RWPE1 (cell line): Measurements from ENCODE around the gene GATB.

Source experiments
- CTCF ChIA-PET: fragments of 350-600 bp; sonication (Branson Sonifier 250); formaldehyde crosslinking; extraction: SDS; loops from one replicate; lab custom pipeline; 2021; lab: Yijun Ruan, JAX
- POLR2A ChIA-PET: fragments of 400-600 bp; formaldehyde crosslinking; extraction: SDS; loops from one replicate; lab custom pipeline; 2020; ENCODE audit warnings: antibody characterized with exemption; ENCODE audit not compliant: low non-redundant PET; lab: Yijun Ruan, JAX
- DNase-seq: peaks from one replicate; pipeline ENCODE4 v3.0.0; 2012; ENCODE audit warnings: low spot score
- H3K27ac ChIP-seq: fragments of 450-650 bp; 2 replicates; pipeline ENCODE4 v1.5.1; 2017
- TF ChIP-seq, protein P1 (sequence below): fragments of 450-650 bp; conservative IDR thresholded peaks from 2 replicates; pipeline ENCODE4 v1.5.1; 2017; ENCODE audit warnings: low read depth, mild to moderate bottlenecking

Gene GATB

DNA sequence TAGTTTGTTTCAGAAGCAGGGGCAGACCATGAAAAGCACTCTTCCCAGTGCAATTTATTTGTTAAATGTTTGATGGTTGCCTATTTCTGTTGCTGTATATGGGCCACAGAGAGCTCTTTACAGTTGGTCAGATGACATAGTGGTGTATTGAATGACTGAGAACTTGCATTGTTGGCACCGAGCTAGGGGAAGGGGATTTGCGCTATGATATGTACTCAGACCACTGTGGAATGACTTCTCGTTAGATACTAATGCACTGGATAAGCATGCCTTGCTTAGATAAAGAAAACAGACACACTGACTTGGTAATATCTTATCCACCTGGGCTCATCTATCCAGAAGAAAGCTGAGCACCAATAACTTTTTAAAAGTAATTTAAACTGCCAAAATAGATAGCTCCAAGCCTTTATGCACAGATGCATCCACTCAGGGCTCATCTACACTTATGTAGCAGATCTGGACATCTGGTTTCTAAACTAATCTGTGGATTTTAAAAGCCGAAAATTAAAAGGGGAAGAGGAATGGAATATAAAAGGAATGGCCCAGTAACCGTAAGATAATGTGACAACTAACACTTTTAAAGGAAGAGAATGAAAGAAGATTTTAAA lies 132.7 kb downstream of the GATB start:
- no peak overlapping the region for H3K27ac ChIP-seq
- ChIA-PET CTCF (no interaction called here), POLR2A (no interaction called here)
- no peak for DNase-seq
- TF ChIP-seq, protein P1, sequence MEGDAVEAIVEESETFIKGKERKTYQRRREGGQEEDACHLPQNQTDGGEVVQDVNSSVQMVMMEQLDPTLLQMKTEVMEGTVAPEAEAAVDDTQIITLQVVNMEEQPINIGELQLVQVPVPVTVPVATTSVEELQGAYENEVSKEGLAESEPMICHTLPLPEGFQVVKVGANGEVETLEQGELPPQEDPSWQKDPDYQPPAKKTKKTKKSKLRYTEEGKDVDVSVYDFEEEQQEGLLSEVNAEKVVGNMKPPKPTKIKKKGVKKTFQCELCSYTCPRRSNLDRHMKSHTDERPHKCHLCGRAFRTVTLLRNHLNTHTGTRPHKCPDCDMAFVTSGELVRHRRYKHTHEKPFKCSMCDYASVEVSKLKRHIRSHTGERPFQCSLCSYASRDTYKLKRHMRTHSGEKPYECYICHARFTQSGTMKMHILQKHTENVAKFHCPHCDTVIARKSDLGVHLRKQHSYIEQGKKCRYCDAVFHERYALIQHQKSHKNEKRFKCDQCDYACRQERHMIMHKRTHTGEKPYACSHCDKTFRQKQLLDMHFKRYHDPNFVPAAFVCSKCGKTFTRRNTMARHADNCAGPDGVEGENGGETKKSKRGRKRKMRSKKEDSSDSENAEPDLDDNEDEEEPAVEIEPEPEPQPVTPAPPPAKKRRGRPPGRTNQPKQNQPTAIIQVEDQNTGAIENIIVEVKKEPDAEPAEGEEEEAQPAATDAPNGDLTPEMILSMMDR: no peak

DNA sequence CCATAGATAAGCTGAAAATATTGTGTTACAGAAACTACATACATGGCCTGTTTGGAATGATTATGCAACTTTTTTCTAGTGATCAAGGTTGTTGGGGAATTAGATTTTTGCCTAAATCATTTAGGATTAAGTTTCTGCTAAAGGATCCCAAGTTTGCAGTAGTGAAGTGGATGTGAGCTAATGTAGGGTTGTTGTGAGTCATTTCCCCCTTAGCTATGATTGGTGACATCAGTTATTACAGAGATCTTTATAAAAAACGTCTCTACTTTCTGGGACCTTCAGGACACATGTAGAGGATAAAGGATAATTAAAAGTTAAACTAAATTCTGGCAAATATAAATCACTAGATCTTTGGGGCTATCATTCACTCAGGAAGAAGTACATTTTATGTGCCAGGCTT lies 133.3 kb downstream of the GATB start:
- POLR2A ChIA-PET: interaction anchor here (0.6 kb wide), 1 partner anchor 262 kb away, joined by 3 read pairs; no protein-coding TSS in a partner anchor
- TF ChIP-seq, protein P1: no peak
- H3K27ac ChIP-seq: no peak overlapping the region
- peak; percentile 13 for DNase-seq
- CTCF ChIA-PET: interaction anchor here (1.2 kb wide), 1 partner anchor 758 kb away, joined by 3 read pairs; no protein-coding TSS in a partner anchor

DNA sequence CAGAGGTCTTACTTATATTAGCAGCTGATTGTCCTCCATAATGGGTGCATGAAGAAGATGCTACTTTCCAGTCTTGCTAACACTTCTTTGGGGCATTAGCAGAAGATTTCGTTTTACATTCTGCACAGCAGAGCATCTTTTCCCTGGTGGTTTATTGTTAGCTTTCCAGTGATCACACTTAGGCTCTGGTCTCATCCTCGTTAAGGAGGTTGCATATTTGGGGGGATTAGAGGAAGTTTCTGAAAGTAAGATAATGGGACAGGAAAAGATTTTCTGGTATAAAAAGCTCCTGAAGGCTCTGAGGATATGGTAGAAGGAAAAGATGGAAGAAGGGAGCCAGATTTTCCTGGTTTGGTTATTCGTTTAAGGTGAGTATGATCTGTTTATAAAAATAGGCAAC lies 134.1 kb downstream of the GATB start:
- DNase-seq: no peak
- TF ChIP-seq, protein P1: no peak
- POLR2A ChIA-PET: no interaction called here
- CTCF ChIA-PET: interaction anchor here (1.2 kb wide), 1 partner anchor 758 kb away, joined by 3 read pairs; no protein-coding TSS in a partner anchor
- H3K27ac ChIP-seq: no peak overlapping the region

DNA sequence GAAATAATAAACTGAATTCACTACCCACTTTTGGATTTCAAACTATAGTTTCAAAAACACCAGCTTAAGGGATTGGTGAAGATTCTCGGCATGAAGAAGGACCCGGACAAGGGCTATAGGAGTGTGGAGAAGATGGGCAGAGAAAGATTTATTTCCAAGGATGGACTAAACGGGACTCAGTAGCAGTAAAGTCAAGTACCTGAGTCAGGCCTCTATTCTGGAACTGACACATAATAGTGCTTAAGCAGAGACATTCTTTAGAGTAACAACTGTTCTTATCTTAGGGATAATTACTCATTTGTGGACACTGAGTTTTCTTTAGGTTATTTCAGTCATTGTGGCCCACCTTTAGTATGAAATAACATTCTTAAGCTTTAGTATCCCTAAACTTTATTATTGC lies 134.6 kb downstream of the GATB start:
- ChIA-PET CTCF (no interaction called here), POLR2A (no interaction called here)
- TF ChIP-seq, protein P1: no peak
- no peak overlapping the region for H3K27ac ChIP-seq
- DNase-seq: no peak

DNA sequence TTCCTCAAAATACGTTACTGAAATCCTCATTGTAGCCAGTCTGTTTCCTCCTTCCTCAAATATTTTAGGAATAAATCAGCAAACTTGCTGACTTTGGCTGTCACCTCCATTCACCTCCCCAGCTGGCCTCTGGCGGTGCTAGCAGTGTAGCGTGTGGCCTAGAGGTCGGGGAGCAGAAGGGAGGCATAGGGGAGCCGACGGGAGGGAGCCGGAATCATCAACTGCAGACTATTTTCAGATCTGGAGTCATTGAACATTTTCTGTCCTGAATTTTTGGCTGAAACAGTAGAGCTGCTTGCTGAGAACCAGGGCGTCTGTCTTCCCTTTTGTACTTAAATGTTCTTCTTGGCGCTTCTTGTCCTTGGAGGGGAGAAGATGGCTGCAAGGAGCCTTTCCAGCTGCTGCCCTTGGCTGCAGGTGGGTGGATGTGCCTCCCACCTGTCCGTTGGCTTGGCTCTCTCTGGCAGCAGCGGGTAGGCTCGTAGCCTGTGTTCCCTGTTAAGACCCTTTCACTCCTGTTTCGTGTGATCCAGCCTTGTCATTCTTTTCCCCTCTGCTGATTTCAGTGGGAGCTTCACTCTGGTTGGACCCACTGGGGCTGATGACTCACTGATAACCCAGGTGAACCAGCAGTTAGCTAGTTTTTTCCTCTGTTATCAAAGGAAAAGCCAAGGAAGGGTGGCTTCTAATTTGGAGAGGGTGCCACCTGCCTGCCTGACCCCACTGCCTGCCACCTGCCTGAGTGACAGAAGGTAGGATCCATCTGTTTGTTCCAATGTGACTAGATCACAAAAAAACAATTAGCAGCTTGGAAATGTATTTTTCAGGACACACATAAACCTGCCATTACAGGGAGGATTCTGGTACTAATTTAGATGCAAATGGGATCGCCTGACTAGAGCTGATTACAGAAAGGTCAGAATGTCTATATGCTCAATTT lies 135.9 kb downstream of the GATB start:
- ChIA-PET POLR2A (no interaction called here), CTCF (interaction anchor here (0.7 kb wide), 1 partner anchor 17 kb away, joined by 3 read pairs; no protein-coding TSS in a partner anchor)
- no peak for DNase-seq
- TF ChIP-seq, protein P1: no peak
- H3K27ac ChIP-seq: no peak overlapping the region
